PC-9 (cell line): Measurements from ENCODE around the gene RBMS1. TPM values are rescaled to one million over a fixed set of nuclear protein-coding genes. Genes with fewer than 3 reads are reported as not detected.
A peak's percentile ranks its signal among the peaks of the same experiment; 100 is the strongest.

Experiments
- BruUV-seq: library from RNA; stranded (reverse); fragments of 400-500 nt; replicated peaks from 2 replicates; lab custom pipeline; 2021; lab: Mats Ljungman, UMichigan
- CTCF ChIA-PET: fragments of 300-600 bp; sonication (Branson Sonifier 250); formaldehyde crosslinking; loops from one replicate; lab custom pipeline; 2022; ENCODE audit warnings: antibody characterized with exemption; lab: Charles Lee
- POLR2A ChIA-PET: fragments of 300-600 bp; sonication (Branson Sonifier 250); formaldehyde crosslinking; loops from one replicate; lab custom pipeline; 2022; ENCODE audit warnings: antibody characterized with exemption; ENCODE audit not compliant: unreplicated experiment; lab: Charles Lee
- DNase-seq, 2 experiments: peaks; one replicate each; pipeline versions ENCODE4 v3.0.0 to v3.0.0-alpha.2; 2015 to 2022; ENCODE audit warnings: mixed read lengths in 1 of 2
- H2AFZ ChIP-seq: fragments of 200-600 bp; sonication (generic); 2 replicates; pipeline ENCODE4 v1.8.1; 2017; ENCODE audit warnings: antibody characterized with exemption
- H3F3A ChIP-seq: fragments of 200-600 bp; sonication (generic); 2 replicates; pipeline ENCODE4 v1.8.1; 2017; ENCODE audit warnings: antibody characterized with exemption, mild to moderate bottlenecking, low read depth; ENCODE audit not compliant: insufficient read depth
- H3K27ac ChIP-seq: fragments of 200-600 bp; sonication (generic); 2 replicates; pipeline ENCODE4 v1.6.1; 2016; ENCODE audit warnings: mixed run types
- H3K27me3 ChIP-seq: fragments of 200-600 bp; sonication (generic); 2 replicates; pipeline ENCODE4 v1.6.1; 2016; ENCODE audit warnings: low read depth, mixed run types; ENCODE audit not compliant: insufficient read depth
- H3K36me3 ChIP-seq: fragments of 200-600 bp; sonication (generic); 2 replicates; pipeline ENCODE4 v1.6.1; 2016; ENCODE audit warnings: low read depth, mixed run types
- H3K4me1 ChIP-seq: fragments of 200-600 bp; sonication (generic); replicated peaks from 2 replicates; pipeline ENCODE4 v1.6.1; 2016; ENCODE audit warnings: mixed run types; ENCODE audit not compliant: insufficient read depth
- H3K4me2 ChIP-seq: fragments of 200-600 bp; sonication (generic); 2 replicates; pipeline ENCODE4 v1.6.1; 2017; ENCODE audit warnings: mixed run types
- H3K4me3 ChIP-seq: fragments of 200-600 bp; sonication (generic); 2 replicates; pipeline ENCODE4 v1.6.1; 2016; ENCODE audit warnings: mixed run types
- H3K79me2 ChIP-seq: fragments of 200-600 bp; sonication (generic); 2 replicates; pipeline ENCODE4 v1.6.1; 2017; ENCODE audit warnings: low read depth, mixed run types
- H3K9me2 ChIP-seq: fragments of 200-600 bp; sonication (generic); 2 replicates; pipeline ENCODE4 v1.8.1; 2017; ENCODE audit warnings: mild to moderate bottlenecking; ENCODE audit not compliant: insufficient read depth
- H3K9me3 ChIP-seq: fragments of 200-600 bp; sonication (generic); 2 replicates; pipeline ENCODE4 v1.8.1; 2016; ENCODE audit warnings: low read depth; ENCODE audit not compliant: insufficient read depth
- H4K20me1 ChIP-seq: fragments of 200-600 bp; sonication (generic); 2 replicates; pipeline ENCODE4 v1.8.1; 2017; ENCODE audit not compliant: insufficient read depth
- EZH2 ChIP-seq: fragments of 200-600 bp; sonication (generic); IDR thresholded peaks from 2 replicates; pipeline ENCODE4 v1.8.0; 2017; ENCODE audit warnings: antibody characterized with exemption, low read depth
- intact Hi-C: fragments of 100-400 bp; cut with micrococcal nuclease; formaldehyde crosslinking; loops from one replicate; pipeline ENCODE4 v1.10.0; 2022; ENCODE audit not compliant: unreplicated experiment
- total RNA-seq: library from RNA; stranded (reverse); gene quantifications from 2 replicates; pipeline ENCODE4 v1.2.3, GENCODE V29; 2021
- TF ChIP-seq, protein P1 (sequence below): fragments of 200-600 bp; sonication (generic); conservative IDR thresholded peaks from 2 replicates; pipeline ENCODE4 v1.6.1; 2017; ENCODE audit warnings: mixed run types, antibody characterized with exemption, mild to moderate bottlenecking, moderate library complexity

Gene RBMS1
- total RNA-seq, 1 experiment from 2014 or later = 65.1 TPM

DNA sequence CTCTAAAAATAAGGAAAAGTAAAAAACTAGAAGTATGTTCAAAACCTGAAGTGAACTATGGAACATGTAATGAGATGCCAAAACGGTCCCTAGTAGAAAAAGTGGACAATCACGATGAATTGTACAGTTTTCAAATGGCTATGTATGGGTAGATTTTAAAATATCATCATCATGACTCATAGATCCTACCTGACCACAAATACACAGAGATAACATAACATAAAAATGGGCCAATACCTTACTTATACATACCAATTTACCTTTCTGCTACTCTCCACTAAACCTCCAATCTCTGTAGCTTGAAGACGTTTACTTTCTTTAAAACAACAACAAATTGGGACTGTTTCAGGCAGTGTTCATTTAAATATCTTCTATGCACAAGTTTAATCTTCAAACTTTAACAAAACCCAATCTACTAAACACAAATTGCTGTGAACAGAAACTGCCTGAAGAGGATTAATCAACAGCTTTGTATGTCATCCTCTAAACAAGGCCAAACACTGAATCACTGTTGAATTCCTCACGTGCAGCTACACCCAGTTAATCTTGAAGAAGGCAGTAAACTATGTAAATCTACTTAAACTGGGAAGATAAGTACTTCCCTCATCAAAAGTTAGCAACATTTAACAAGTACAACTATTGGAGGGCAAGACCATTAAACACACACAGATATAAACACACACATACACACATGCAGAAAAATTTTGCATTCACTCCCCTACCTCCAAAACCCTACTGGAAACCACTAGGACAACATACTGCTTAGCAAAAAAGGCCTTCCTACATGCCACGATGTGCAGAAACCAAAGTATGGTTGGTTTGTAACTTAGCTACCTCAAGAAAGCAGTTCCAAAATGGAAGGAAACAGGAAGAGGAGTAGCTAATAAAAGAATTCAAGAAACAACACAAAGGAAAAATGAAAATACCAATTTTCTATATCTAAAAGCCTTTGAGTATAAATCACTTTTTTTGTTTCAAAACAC, 90.3 kb downstream of the RBMS1 start:
- TF ChIP-seq EZH2 = no peak
- TF ChIP-seq, protein P1, sequence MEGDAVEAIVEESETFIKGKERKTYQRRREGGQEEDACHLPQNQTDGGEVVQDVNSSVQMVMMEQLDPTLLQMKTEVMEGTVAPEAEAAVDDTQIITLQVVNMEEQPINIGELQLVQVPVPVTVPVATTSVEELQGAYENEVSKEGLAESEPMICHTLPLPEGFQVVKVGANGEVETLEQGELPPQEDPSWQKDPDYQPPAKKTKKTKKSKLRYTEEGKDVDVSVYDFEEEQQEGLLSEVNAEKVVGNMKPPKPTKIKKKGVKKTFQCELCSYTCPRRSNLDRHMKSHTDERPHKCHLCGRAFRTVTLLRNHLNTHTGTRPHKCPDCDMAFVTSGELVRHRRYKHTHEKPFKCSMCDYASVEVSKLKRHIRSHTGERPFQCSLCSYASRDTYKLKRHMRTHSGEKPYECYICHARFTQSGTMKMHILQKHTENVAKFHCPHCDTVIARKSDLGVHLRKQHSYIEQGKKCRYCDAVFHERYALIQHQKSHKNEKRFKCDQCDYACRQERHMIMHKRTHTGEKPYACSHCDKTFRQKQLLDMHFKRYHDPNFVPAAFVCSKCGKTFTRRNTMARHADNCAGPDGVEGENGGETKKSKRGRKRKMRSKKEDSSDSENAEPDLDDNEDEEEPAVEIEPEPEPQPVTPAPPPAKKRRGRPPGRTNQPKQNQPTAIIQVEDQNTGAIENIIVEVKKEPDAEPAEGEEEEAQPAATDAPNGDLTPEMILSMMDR = no peak
- Histone ChIP-seq H3K4me3 (peak overlapping the region; percentile 15; the same call in 1 of the 2 replicates), H3K9me2 (no peaks in the 10 kb centered on the region), H3K4me2 (peak overlapping the region; percentile 79), H2AFZ (no peak overlapping the region), H3K4me1 (peaks cover 58% of the 10 kb centered on the region), H3K79me2 (peaks cover 89% of the 10 kb centered on the region), H3K27ac (peak overlapping the region; percentile 79), H3K9me3 (0 out of 2 replicates have a peak, but pooled peaks cover 3% of the 10 kb centered on the region), H3F3A (peaks cover 15% of the 10 kb centered on the region), H3K27me3 (no peaks in the 10 kb centered on the region), H4K20me1 (peaks cover 4% of the 10 kb centered on the region; the same call in 1 of the 2 replicates), H3K36me3 (peaks cover 9% of the 10 kb centered on the region; the same call in 1 of the 2 replicates)
- intact Hi-C loops = loop anchor here (2.0 to 10.0 kb wide), 5 partner anchors 48 to 568 kb away; no protein-coding TSS in a partner anchor
- peak in 1 of 2 experiments; percentile 81 for DNase-seq
- BruUV-seq = TSS peak; percentile 74
- ChIA-PET POLR2A (interaction anchor here (0.6 to 0.7 kb wide), 4 partner anchors 30 to 347 kb away, joined by 3 to 10 read pairs (median 4); no protein-coding TSS in a partner anchor), CTCF (no interaction called here)

DNA sequence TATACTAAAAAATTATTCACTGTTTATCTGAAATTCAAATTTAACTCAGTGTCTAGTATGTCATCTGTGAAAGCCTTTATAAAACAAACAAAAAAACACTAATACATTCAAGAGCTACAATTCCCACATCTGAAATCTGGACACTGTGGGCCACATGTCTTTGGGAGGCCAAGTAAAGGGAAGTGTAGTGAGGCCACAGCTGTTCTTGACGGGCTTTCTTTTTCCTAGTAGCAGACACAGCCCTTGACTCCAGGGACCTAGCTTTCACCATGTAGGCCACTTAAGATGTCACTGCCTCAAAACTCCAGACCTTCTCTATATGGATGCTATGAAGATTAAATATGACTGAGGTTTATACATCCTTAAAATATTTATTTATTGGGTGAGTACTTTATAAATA, 91.1 kb downstream of the RBMS1 start:
- Histone ChIP-seq H3K36me3 (peaks cover 9% of the 10 kb centered on the region; the same call in 1 of the 2 replicates), H3K4me2 (peak overlapping the region; percentile 79)

More for the DNA sequence above, 91.1 kb downstream of the RBMS1 start:
- H2AFZ ChIP-seq = no peak overlapping the region
- intact Hi-C loops = loop anchor here (2.0 to 10.0 kb wide), 5 partner anchors 48 to 568 kb away; no protein-coding TSS in a partner anchor
- POLR2A ChIA-PET = no interaction called here
- peaks cover 4% of the 10 kb centered on the region; the same call in 1 of the 2 replicates for H4K20me1 ChIP-seq
- H3K9me3 ChIP-seq = 0 out of 2 replicates have a peak, but pooled peaks cover 3% of the 10 kb centered on the region
- no peak for DNase-seq
- H3F3A ChIP-seq = peaks cover 14% of the 10 kb centered on the region
- H3K4me1 ChIP-seq = peaks cover 66% of the 10 kb centered on the region
- no peaks in the 10 kb centered on the region for H3K27me3 ChIP-seq
- H3K9me2 ChIP-seq = no peaks in the 10 kb centered on the region
- CTCF ChIA-PET = no interaction called here
- TF ChIP-seq EZH2 = no peak
- TF ChIP-seq, protein P1 = no peak
- BruUV-seq = no TSS peak
- H3K79me2 ChIP-seq = peaks cover 97% of the 10 kb centered on the region
- peak overlapping the region; percentile 79 for H3K27ac ChIP-seq
- 0 out of 2 replicates have a peak overlapping the region, but pooled peaks have one; percentile 15 for H3K4me3 ChIP-seq
